NCI-H460 (cell line): ENCODE measurements around the gene MIEF1. TPM values are rescaled to one million over a fixed set of nuclear protein-coding genes. Genes with fewer than 3 reads are reported as not detected.

Source experiments
- DNase-seq: peaks from one replicate; pipeline ENCODE4 v3.0.0-alpha.2; 2016; ENCODE audit warnings: low read depth; ENCODE audit errors: extremely low read depth
- total RNA-seq: library from RNA; depleted of rRNA; stranded (reverse); fragments of >200 nt; shearing (Covaris generic); gene quantifications from 2 replicates; pipeline ENCODE4 v1.2.3, GENCODE V29; 2014

Gene MIEF1
- total RNA-seq, 1 experiment from 2014 or later, result 38.5 TPM

DNA sequence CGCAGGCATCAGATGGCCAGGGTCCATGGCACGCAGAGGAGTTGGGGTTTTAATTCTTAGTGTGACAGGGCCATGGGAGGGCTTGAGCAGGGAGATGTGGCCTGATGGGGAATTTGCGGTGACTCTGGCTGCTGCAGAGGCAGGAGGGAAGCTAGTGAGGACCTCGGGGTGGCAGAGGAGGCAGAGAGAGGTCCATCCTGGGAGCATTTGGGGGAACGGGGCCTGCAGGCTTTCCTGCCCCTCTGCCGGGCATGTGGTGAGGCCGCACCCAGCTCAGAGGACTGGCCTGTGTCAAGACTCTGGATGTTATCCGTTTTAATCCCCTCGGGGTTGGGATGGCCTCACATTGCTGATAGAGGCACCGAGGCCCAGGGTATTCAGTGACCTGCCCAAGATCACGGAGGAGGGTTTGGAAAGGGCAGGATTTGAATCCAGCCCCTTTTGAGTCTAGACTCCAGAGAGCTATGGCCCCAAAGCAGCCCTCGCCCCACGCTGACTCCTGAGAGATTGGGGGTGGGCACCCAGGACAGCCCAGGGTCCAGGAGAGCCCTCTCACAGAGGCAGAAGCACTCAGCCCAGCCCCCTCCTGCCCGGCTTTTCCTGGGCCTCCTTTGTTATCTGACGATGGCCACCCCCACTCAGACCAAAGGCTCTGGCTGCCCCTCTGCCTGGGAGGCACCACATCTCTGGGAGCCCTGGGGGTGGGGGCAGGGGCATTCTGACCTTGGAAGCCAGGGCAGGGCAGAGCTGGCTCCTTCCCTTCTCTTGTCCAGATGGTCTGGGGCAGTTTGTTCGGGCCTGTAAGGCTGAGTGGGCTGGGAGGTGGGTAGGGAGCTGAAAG lies 31.4 kb upstream of the MIEF1 start:
- DNase-seq, result no peak

DNA sequence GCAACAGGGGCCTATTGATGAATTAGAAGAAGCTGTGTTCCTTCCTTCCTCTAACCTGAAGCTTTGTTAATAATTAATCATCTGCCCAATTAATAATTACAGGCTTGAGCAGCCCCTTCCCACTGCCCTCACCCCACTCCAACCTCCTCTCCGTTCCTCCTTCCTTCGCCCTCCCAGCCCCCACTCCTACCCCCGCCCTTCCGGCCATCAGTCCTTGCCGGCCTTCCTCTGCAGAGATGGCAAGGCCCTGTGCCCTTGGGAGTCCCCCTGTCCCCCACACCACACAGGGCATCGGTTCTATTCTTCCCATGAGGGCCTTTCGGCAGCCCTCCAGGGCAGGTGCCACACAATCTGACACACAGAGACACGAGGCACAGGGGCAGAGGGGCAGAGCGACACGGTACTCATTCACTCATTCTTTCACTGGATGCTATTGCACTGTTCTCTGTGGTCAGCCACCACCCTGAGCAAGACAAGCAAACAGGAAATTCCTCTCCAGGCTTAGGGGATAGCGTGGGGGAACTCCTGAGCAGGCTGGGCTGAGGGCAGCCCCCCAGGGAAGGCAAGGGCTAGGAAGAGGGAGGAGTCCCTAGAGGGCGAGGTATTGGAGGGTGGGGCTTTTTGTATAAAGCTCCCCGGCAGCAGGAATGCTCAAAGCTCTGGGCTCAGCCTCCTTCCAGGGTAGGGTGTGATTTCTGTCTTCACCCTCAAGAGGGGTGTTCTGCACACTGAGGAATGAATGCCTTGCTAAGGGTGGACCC lies 30.5 kb upstream of the MIEF1 start:
- no peak for DNase-seq

GRCh38 chr22:39472570-39473556 lies 29.2 kb upstream of the MIEF1 start:
- no peak for DNase-seq

DNA sequence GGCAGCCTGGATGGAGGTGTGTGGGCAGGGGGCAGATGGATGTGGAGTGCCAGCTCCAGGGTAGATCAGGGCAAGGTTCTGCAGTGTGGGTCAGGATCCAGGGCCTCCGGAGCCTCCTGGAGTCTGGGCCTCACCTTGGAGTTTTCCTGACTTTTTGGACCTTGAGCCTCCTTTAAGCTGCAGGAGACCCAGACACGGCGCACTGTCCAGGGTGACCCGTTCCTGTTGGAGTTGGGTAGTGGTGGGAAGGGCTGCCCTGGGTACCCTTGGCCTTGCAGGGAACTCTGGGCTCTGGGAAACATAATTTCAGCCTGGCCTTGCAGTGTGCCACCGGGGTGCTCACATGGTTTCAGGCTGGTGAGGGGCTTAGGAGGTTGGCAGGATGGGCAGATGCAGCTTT lies 28.2 kb upstream of the MIEF1 start:
- DNase-seq, result no peak

- no peak for DNase-seq
Observed at GRCh38 chr22:39474351-39475111, 27.6 kb upstream of the MIEF1 start.

DNA sequence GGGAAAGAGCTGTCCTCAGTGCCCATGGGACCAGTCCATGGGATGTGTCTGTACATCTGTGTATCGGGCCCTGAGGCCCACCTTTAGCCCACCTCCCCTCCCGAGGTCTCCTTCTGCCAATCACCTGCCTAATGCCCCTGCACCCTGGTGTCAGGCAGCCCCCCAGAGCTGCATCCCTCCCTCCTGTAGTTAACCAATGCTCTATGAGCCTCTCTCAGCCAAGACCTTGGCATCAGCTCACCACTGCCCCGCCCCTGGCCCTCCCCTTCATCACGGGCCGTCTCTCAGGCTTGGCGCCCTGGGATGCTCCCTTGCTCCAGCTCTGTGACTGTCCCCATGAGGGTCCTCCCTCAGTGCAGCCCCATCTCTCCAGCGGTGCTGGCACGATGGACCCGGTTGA lies 26.8 kb upstream of the MIEF1 start:
- DNase-seq, result no peak

GRCh38 chr22:39475902-39476301 lies 26.2 kb upstream of the MIEF1 start:
- no peak for DNase-seq

- DNase-seq, result no peak
Observed at GRCh38 chr22:39476664-39477063, 25.4 kb upstream of the MIEF1 start.

DNA sequence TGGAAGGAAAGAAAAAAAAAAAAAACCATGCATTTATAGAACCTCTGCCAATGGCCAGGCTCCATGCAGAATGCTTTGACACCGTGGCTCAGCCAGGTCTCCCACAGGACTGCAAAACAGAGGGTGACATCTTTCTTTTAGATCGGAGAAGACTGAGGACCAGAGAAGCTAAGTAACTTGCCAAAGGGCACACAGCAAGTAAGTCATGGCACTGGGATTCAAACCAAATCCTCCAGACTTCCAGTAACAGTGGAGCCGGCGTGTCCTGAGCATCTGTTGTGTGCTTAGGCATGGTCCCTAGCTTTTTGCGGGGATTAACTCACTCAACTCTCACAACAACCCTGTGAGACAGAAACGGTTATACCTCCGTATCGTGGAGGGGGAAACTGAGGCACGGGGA lies 24.5 kb upstream of the MIEF1 start:
- no peak for DNase-seq

- DNase-seq, result no peak
Observed at GRCh38 chr22:39478441-39478850, 23.6 kb upstream of the MIEF1 start.

GRCh38 chr22:39479254-39479653 lies 22.8 kb upstream of the MIEF1 start:
- DNase-seq, result no peak

- no peak for DNase-seq
Observed at GRCh38 chr22:39480557-39480956, 21.5 kb upstream of the MIEF1 start.

GRCh38 chr22:39481054-39481453 lies 21.0 kb upstream of the MIEF1 start:
- no peak for DNase-seq

DNA sequence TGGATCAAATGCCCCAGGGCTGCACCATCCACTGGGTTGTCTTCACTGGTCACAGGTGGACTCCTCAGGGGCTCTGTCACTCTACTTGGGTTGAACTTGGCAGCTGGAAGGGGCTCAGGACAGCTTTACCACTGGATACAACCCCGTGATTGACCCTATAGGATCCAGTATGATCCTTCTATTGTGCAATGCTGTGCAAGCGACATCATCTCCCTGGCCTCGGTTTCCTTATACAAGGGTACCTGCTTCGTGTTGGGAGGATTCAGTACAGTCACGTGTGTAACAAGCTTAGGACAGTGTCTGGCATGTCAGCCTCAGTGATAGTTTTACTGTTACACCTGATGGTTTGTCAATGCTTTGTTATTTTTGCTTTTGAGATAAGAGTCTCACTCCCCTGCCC lies 20.5 kb upstream of the MIEF1 start:
- no peak for DNase-seq

DNA sequence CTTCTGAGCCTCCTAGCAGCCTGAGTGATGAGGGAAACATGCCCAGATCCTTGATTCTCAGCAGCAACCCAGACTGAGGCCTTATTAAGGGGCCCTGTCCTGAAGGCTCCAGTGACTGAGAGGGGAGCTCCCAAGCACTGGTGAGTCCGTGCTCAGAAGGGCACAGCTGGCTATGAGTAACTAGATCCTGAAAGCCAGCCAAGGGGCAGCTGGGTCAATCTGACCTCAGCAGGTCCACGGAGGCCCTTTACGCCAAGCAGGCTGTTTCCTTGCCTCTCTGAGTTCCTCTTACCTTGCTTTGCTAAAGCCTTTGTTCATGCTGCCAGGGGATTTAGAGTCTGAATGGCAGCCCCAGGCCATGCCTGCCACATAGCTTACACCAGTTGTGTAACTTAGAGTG lies 19.3 kb upstream of the MIEF1 start:
- no peak for DNase-seq

DNA sequence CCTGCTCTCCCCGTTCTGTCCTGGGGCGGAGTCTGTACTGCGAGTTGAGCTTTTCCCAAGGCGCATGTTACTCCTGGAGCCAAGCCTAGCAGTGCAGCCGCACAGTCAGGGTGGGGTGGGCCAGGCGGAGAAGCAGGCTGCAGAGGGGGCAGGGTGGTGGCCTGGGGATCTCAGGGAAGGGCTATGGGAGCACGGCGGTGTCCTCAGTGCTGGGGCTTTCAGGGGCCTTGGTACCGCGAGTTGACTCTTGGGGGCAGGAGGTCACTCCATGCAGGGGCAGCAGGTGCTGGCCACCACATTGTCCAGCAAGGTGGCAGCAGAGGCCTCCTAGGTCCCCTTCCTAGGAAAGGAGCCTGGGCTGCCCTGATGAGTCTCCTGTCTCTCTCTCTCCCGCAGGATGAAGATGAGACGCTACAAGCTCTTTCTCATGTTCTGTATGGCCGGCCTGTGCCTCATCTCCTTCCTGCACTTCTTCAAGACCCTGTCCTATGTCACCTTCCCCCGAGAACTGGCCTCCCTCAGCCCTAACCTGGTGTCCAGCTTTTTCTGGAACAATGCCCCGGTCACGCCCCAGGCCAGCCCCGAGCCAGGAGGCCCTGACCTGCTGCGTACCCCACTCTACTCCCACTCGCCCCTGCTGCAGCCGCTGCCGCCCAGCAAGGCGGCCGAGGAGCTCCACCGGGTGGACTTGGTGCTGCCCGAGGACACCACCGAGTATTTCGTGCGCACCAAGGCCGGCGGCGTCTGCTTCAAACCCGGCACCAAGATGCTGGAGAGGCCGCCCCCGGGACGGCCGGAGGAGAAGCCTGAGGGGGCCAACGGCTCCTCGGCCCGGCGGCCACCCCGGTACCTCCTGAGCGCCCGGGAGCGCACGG lies 14.9 kb upstream of the MIEF1 start:
- no peak for DNase-seq

- no peak for DNase-seq
Observed at GRCh38 chr22:39487826-39488520, 14.1 kb upstream of the MIEF1 start.

DNA sequence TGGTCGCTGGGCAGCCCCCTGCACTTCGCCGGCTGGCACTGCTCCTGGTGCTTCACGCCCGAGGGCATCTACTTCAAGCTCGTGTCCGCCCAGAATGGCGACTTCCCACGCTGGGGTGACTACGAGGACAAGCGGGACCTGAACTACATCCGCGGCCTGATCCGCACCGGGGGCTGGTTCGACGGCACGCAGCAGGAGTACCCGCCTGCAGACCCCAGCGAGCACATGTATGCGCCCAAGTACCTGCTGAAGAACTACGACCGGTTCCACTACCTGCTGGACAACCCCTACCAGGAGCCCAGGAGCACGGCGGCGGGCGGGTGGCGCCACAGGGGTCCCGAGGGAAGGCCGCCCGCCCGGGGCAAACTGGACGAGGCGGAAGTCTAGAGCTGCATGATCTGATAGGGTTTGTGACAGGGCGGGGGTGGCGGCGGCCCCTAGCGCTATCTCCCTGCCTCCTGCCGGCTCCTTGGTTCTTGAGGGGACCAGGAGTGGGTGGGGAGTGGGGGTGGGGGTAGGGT lies 13.5 kb upstream of the MIEF1 start:
- DNase-seq, result no peak
